Airway epithelial cell (primary cell): ENCODE data around the gene SATB1. TPM values are rescaled to one million over a fixed set of nuclear protein-coding genes. Genes with fewer than 3 reads are reported as not detected.

ENCODE experiments used
- total RNA-seq: library from RNA; depleted of rRNA; stranded (reverse); fragments of >200 nt; gene quantifications from 2 replicates; pipeline ENCODE4 v1.2.3, GENCODE V29; 2015

Gene SATB1
- total RNA-seq, result 2.1 and 6.0 TPM in 2 replicates

GRCh38 chr3:18424729-18425640, at the start of gene SATB1:
SATB1 (minus strand) TSS chr3:18425339; CDS start chr3:18420967, 4,372 bp downstream.

